GM19035 (cell line): Measurements from ENCODE around the gene MTCL1.
A peak's percentile ranks its signal among the peaks of the same experiment; 100 is the strongest.

ENCODE experiments used
- ATAC-seq: cut with Tn5 transposase; IDR thresholded peaks from one replicate; pipeline ENCODE4 v1.9.1; 2021; ENCODE audit not compliant: unreplicated experiment

The MTCL1 gene

DNA sequence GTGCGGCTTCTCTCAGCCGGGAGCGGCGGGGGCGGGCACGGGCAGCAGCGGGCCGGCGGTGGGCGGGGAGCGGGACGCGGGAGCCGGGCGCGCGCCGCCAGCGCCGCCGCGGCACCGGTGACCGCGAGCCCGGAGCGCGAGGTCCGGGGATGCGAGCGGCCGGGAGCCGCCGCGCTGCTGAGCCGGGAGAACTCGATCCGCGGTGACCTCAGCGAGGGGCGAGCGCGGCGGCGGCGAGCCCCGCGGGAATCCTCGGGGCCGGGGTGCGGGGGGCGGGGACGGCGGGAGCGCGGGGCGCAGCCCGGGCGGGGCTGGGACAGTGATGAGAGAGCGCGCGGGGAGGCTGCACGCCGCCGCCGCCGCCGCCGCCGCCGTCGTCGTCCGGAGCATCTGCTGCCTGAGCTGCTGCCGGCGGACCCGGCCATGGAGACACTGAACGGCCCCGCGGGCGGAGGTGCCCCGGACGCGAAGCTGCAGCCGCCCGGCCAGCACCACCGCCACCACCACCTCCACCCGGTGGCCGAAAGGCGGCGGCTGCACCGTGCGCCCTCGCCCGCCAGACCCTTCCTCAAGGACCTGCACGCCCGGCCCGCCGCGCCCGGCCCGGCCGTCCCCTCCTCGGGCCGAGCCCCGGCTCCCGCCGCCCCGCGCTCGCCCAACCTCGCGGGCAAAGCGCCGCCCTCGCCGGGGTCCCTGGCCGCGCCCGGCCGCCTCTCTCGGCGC, at the start of gene MTCL1:
Gene MTCL1, plus strand, starts transcription at position 319 of the 723 bp plus-strand sequence. Its CDS starts 105 bp downstream, at position 424.
- peak; percentile 41 for ATAC-seq

GRCh38 chr18:8656232-8656631, 49.1 kb upstream of the MTCL1 start:
- ATAC-seq: no peak

DNA sequence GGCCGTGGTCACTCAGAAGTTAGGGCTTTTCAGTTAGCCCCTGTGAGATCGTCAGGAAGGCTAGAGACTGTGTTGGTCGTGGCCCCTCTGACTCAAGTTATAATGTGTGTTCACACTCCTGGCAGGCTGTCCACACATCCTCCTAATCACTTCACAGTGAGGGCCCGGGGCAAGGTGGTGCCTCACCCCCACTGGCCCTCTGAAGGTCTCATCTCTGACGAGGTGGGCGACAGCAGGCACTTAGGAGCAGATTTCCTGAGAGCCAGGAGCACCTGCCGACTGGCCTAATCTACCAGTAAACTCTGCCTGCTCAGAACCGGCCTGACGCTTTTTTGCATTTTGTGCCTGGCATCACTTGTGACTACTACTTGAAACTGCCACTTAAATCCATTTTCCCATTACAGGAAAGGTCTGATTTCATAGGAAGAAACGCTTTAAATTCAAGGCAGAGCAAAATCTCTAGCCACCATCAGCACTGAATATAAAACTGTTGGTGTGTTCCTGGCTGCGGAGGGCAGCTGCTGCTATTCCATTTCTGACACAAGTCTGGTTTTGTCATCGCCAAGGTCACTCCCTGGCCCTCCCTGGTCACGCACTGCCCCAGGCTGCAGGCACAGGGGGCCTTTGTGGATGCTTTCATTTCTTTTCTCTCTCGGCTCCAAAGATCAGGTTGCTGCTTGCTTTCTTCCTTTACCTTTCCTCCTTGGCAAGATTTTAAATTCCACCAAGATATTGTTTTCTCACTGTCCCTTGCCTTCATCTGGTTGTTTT, 48.1 kb upstream of the MTCL1 start:
- ATAC-seq: no peak

DNA sequence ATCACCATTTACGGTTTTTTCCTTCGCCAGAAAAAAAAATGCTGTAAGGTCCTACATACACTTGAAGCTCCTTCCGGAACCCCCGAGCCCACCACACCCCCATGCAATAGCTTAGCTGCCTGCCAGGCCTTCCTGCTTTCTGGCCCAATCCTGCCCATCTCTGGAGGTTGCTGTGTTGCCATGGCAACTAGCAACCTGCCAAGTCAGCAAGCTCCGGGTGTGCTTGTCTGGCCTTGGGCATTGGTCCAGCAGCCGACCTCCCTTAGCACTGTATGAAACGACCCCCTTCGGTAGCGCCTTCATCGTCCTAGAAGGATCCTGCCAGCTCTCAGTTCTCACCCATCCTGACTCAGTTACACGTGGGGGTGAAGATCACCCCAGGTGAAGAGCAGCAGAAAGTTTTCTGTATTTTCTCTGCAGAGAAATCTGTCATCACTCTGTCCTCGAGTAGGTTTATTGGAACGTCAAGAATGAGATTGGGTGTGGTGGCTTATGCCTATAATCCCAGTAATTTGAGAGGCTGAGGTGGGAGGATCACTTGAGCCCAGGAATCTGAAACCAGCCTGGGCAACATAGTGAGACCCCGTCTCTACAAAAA, 47.4 kb upstream of the MTCL1 start:
- no peak for ATAC-seq

- ATAC-seq: no peak
These were observed 46.4 kb upstream of the MTCL1 start for GRCh38 chr18:8658858-8659485.

DNA sequence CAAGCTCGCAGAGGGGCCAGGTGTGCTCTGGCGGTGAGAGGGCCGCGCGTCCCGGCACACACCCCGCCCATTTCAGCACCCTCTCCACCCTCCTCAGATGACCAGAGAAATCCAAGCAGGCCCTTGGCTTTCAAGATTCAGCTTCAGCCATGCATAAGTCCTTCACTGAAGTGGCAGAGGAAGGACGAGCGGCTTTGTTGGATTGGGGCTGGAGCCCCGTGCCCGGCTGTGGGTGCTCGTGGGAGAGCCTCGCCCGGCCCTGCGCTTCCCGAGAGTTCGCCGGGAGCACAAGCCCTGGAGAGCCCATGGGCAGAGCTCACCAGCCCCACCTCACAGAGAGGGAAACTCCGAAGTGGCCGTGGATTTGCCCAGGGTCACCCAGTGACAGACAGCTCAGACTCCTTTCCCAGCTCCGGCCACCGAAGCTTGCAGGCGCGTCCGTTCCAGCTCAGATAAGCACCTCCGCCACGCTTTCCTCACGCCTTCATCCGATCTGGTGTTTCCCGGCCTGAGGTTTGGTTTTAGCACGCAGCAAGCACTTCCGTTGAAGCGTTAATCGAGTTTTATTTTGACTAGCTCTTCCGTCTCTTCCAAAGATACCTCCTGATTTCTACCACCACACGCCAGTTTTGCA, 45.6 kb upstream of the MTCL1 start:
- no peak for ATAC-seq

DNA sequence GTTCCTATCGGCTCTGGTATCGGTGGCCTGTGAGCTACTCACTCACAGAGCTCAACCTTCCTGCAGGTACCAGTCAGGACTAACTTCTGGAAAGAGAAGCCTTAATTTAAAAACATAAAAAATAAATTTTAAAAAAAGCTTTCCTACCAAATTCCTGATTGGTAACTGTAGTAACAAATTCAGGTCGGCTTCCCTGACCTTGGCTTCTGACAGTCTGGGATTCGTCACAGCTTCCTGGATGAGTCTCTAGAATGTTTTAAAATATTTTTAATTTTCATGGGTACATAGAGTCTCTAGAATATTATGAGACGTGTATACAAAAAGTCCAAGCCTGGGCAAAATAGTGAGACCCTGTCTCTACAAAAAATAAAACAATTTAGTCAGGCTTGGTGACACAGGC, 45.0 kb upstream of the MTCL1 start:
- no peak for ATAC-seq

DNA sequence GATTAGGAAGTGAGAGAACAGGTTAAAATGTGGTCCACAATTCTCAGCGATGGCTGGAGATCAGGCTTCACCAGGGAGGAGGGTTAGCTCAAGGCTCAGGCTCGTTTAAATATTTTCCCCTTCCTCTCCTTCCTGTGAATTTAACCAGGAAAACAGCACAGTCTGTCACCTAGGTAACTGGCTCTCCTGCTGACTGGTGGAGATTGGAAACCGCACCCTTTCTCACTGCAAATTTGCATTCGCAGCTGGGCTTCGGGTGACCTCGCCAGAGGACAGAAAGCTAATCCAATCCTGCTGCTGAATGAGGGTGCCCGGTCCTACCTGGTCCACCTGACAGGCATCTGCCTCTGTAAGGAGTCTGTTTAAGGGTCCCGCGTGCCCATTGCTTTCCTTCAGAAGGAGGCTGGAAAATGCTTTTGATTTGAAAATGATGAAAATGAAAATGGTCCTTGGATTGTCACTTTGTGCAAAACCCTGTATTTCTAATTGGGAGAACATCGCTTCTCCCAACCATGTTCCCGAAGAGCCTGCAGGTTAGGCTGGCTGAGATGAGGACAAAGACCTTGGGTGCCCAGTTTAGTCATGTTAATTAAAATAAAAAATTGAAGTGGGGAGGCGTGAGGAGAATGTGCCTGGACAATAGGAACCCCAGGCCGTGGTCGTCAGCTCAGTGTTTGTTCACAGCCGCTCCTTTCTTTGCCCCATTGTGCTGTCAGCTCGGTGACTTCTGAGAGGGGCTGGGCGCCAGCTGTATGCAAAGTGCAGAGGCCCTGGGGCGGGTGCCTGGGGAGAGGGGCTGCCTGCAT, 43.4 kb upstream of the MTCL1 start:
- no peak for ATAC-seq

DNA sequence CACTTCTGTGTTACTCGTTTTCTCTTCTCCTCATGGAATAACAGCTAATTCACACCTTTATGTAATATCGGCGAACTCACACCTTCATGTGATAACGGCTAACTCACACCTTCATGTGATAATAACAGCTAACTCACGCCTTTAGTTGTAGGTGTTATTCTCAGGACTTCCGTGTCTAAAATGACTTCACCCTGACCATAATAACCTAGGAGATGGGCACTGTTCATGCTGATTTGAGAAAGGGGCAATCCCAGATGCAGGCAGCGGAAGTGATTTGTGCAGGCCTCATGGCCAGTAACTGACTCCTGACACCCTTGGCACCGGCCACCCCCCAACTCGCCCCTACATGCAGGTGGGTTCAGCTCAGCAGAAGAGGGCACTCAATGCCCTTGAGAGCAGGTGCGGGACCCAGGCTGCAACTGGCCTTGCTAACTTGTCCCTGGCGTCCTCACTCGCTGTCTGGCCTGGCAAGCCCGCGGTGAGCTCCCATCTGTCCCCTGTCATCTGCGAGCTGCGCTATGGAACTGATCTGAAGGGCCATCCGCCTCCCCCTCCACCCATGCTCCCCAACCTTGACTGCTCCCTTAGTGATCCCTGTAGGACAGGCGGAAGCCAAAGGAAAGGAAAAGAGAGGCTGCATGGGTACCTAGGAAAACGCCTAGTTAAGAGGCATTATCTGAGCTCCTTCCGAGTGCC, 42.6 kb upstream of the MTCL1 start:
- no peak for ATAC-seq

DNA sequence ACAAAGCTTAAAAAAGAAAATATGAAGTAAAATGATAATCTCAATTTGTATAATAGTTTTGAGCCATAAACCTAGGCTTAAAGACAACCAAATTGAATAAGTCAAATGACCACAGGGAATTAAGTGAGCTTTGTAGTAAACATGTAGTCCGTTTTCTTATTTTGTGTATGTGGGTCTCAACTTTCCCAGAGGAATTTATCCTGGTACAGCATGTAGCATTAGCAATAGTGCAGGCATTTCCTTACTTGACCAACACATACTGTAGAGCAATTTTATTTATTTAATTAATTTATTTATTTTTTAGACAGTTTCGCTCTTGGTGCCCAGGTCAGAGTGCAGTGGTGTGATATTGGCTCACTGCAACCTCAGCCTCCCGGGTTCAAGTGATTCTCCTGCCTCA, 37.5 kb upstream of the MTCL1 start:
- no peak for ATAC-seq

DNA sequence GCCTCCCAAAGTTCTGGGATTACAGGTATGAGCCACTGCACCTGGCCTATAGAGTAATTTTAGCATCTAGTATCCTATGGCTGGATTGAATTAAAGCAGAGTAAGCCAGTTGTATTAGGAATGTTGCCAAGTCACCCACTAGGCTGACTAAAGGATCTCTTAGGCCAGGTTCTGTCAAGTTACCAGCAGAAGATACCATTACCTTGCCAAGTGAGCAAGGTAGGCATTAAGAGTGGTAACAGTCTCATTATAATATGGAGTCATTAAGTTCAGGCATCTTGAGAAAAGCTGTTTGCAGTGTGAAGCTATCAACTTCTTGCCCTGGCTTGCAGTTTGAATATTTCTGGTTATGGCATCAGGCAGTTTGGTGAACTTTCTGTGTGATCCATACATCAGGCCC, 37.0 kb upstream of the MTCL1 start:
- ATAC-seq: no peak

- no peak for ATAC-seq
These were observed 35.8 kb upstream of the MTCL1 start for GRCh38 chr18:8669571-8669970.

GRCh38 chr18:8673256-8674209, 31.8 kb upstream of the MTCL1 start:
- peak; percentile 91 for ATAC-seq

DNA sequence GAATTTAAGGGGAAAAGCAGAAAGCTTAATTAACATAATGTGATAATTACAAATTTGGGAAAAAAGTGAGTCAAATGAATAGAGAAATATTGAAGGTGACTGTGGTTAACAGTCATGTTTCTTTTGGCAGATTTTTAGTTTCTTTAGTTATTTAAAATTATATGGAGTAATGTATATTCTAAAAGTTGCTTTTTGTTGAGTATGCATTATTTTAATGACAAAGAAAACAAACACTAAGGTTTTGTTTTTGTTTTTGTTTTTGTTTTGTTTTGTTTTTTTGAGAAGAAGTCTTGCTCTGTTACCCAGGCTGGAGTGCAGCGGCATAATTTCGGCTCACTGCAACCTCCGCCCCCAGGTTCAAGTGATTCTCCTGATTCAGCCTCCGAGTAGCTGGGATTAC, 30.3 kb upstream of the MTCL1 start:
- ATAC-seq: no peak

DNA sequence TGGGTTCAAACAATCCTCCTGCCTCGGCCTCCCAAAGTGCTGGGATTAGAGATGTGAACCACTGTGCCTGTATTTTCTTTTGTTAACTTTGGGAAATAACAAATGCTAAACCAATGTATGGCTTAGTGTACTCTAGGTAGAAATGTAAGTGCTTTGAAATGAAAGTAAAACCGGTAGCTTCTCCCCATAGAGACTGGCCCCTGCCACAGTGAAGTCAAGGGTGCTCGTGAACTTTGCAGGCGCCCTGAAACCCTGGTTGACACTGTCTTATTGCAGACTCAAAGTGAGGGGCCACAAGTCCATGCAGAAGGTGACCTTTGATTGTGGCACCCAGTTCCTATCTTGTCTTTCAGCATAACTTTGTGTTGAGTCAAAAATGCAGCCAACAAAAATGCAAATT, 24.2 kb upstream of the MTCL1 start:
- ATAC-seq: no peak

DNA sequence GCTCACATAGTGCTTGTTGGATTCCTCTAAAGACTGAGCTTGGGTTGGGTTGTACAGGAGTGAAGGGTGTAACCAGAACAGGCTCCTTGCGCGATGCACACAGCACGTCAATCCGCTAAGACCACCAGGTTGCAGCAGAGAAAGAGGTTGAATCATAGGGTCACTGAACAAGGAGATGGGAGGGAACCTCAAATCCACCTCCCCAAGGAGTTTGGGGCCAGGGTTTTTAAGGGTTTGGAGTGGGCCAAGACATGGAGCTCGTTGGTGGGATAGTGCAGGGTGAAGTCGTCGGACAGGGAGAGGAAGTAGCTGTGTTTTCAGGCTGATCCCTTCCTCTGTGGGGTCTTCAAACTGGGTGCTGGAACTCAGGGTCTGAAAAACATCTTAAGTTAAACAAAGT, 20.8 kb upstream of the MTCL1 start:
- no peak for ATAC-seq

- ATAC-seq: no peak
These were observed 20.0 kb upstream of the MTCL1 start for GRCh38 chr18:8685141-8685913.

DNA sequence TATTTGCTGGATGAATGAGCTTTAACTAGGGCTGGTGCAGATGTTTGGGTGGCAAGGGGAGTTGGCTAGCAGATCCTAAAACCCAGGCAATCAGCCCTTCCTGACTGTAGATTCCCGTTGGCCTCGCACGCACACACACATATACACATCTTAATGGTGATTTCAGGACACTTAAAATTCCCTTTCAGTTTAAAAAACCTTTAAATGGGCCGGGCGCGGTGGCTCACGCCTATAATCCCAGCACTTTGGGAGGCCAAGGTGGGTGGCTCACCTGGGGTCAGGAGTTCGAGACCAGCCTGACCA, 19.5 kb upstream of the MTCL1 start:
- no peak for ATAC-seq
